ENCODE data around the gene HLF. TPM values are rescaled to one million over a fixed set of nuclear protein-coding genes. Genes with fewer than 3 reads are reported as not detected.

The HLF gene
- total RNA-seq, 3 donors from 2014 or later: 1.3 to 34.9 (median 3.5) TPM

GRCh38 chr17:55336426-55336825 lies 71.7 kb downstream of the HLF start:
- DNase-seq (no peak), ATAC-seq (no peak)
- no peaks in the 10 kb centered on the region for H3K9me3 ChIP-seq
- H3K36me3 ChIP-seq (ENCODE audit: low read depth): no peaks in the 10 kb centered on the region
- intact Hi-C loops (cut with DNase I, micrococcal nuclease): no loop called here
- H3K4me1 ChIP-seq (ENCODE audit: low read depth): peaks cover 4% of the 10 kb centered on the region
- TF ChIP-seq, protein P1, sequence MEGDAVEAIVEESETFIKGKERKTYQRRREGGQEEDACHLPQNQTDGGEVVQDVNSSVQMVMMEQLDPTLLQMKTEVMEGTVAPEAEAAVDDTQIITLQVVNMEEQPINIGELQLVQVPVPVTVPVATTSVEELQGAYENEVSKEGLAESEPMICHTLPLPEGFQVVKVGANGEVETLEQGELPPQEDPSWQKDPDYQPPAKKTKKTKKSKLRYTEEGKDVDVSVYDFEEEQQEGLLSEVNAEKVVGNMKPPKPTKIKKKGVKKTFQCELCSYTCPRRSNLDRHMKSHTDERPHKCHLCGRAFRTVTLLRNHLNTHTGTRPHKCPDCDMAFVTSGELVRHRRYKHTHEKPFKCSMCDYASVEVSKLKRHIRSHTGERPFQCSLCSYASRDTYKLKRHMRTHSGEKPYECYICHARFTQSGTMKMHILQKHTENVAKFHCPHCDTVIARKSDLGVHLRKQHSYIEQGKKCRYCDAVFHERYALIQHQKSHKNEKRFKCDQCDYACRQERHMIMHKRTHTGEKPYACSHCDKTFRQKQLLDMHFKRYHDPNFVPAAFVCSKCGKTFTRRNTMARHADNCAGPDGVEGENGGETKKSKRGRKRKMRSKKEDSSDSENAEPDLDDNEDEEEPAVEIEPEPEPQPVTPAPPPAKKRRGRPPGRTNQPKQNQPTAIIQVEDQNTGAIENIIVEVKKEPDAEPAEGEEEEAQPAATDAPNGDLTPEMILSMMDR (IDR thresholded peaks at IDR 0.05): no peak
- no peak overlapping the region for H3K4me3 ChIP-seq

DNA sequence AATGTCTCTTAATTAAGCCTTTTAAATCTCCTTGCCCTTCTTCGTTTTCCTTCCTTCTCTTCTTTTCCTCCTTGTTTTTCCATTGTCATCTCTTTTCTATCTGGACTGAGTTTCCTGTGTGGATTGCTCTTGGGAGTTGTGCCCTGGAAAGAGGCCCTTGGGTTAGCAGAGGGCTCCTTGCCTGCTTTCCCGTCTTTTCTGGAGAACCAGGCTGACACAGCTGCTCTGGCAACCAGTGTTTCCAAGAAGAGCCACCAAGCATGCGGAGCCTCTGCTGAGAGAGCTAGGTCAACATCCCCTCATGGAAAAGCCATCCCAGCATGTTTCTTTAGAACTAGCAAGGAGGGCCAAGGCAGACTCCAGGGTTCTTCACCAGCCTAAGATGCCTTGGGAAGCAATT lies 75.4 kb downstream of the HLF start:
- intact Hi-C loops (cut with DNase I, micrococcal nuclease): loop anchor here in 1 of 2 donors (10.0 kb wide), 1 partner anchor 345 kb away; no protein-coding TSS in a partner anchor
- ATAC-seq (no peak), DNase-seq (no peak)
- H3K4me3 ChIP-seq: no peak overlapping the region
- no peaks in the 10 kb centered on the region for H3K9me3 ChIP-seq
- TF ChIP-seq, protein P1 (IDR thresholded peaks at IDR 0.05): no peak
- no peaks in the 10 kb centered on the region for H3K36me3 ChIP-seq (ENCODE audit: low read depth)
- no peaks in the 10 kb centered on the region for H3K4me1 ChIP-seq (ENCODE audit: low read depth)

GRCh38 chr17:55340686-55341085 lies 75.9 kb downstream of the HLF start:
- Histone ChIP-seq H3K4me1 (ENCODE audit: low read depth) (no peaks in the 10 kb centered on the region), H3K36me3 (ENCODE audit: low read depth) (no peaks in the 10 kb centered on the region), H3K9me3 (no peaks in the 10 kb centered on the region), H3K4me3 (no peak overlapping the region)
- no peak for ATAC-seq
- TF ChIP-seq, protein P1 (IDR thresholded peaks at IDR 0.05): no peak
- intact Hi-C loops (cut with DNase I, micrococcal nuclease): loop anchor here in 1 of 2 donors (10.0 kb wide), 1 partner anchor 346 kb away; no protein-coding TSS in a partner anchor
- DNase-seq: no peak

GRCh38 chr17:55341432-55341831 lies 76.7 kb downstream of the HLF start:
- intact Hi-C loops (cut with DNase I, micrococcal nuclease): loop anchor here in 1 of 2 donors (10.0 kb wide), 1 partner anchor 347 kb away; no protein-coding TSS in a partner anchor
- TF ChIP-seq, protein P1 (IDR thresholded peaks at IDR 0.05): no peak

GRCh38 chr17:55342800-55343585 lies 78.2 kb downstream of the HLF start:
- H3K4me1 ChIP-seq (ENCODE audit: low read depth): no peaks in the 10 kb centered on the region

More at GRCh38 chr17:55341432-55341831, 76.7 kb downstream of the HLF start:
- Histone ChIP-seq H3K4me3 (no peak overlapping the region), H3K36me3 (ENCODE audit: low read depth) (no peaks in the 10 kb centered on the region), H3K4me1 (ENCODE audit: low read depth) (no peaks in the 10 kb centered on the region), H3K9me3 (no peaks in the 10 kb centered on the region)
- DNase-seq: no peak
- no peak for ATAC-seq

More at GRCh38 chr17:55342800-55343585, 78.2 kb downstream of the HLF start:
- TF ChIP-seq, protein P1 (IDR thresholded peaks at IDR 0.05): no peak
- no peaks in the 10 kb centered on the region for H3K36me3 ChIP-seq (ENCODE audit: low read depth)
- intact Hi-C loops (cut with DNase I, micrococcal nuclease): loop anchor here in 1 of 2 donors (10.0 kb wide), 1 partner anchor 348 kb away; no protein-coding TSS in a partner anchor
- DNase-seq (no peak), ATAC-seq (no peak)
- H3K9me3 ChIP-seq: no peaks in the 10 kb centered on the region
- H3K4me3 ChIP-seq: no peak overlapping the region

Measured in mucosa of descending colon (tissue), 3 donors.